Measurements from ENCODE around the gene CTDP1.
"Not testable (repeated sequence)": the region's sequence is repeated elsewhere in the genome, so short reads cannot be mapped to it uniquely, and the experiment has no call there.

CTDP1 gene

DNA sequence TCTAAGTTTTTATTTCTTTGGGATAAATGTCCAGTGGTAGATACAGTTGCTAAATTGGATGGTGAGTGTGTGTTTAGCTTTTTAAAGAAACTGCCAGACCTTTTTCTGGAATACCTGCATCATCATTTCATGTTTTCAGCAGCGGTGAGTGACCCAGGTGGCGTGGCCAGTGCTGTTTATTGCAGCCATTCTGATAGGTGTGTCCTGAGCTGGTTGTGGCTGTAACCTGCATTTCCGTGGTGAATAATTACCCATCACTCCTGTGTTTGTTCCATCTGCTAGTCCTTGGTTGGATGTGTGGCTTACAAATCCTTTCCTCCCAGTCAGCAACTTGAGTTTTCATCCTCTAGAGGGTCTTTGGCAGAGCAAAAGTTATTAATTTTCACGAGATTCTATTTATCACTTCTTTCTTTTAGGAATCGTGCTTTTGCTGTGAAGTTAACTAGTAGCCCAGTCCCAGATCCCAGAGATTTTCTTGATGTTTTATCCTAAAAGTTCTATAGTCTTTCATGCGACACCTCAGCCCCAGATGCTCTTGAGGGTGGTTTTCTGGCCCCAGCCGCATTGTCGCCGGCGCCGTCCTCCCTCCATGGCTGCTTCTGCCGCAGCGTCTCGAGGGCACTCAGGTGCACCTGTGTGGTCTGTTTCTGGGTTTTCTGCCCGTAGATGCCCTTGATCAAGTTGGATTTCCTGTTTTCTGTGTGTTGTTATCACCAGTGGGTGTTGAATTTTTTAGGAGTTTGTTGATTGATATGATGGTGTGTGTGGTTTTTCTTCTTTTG is 44.9 kb downstream of the CTDP1 start:
- DNase-seq (ENCODE audit: low read depth): no peak

- DNase-seq (ENCODE audit: low read depth): no peak
Measured at GRCh38 chr18:79725486-79725885, 45.9 kb downstream of the CTDP1 start.

DNA sequence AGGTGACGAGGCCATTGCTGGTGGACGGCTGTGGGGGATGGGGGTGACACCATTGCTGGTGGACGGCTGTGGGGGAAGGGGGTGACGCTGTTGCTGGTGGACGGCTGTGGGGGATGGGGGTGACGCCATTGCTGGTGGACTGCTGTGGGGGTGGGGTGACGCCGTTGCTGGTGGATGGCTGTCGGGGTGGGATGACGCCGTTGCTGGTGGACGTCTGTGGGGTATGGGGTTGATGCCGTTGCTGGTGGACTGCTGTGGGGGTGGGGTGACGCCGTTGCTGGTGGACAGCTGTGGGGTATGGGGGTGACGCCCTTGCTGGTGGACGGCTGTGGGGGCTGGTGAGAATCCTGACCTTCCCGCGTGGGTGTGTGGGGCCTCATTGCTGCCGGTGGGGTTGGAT is 47.1 kb downstream of the CTDP1 start:
- DNase-seq (ENCODE audit: low read depth): no peak

GRCh38 chr18:79727211-79727610 is 47.6 kb downstream of the CTDP1 start:
- no peak for DNase-seq (ENCODE audit: low read depth)

GRCh38 chr18:79728931-79729586 is 49.5 kb downstream of the CTDP1 start:
- DNase-seq (ENCODE audit: low read depth): no peak

GRCh38 chr18:79729611-79730010 is 50.0 kb downstream of the CTDP1 start:
- no peak for DNase-seq (ENCODE audit: low read depth)

- DNase-seq (ENCODE audit: low read depth): no peak
Measured at GRCh38 chr18:79730804-79731203, 51.2 kb downstream of the CTDP1 start.

DNA sequence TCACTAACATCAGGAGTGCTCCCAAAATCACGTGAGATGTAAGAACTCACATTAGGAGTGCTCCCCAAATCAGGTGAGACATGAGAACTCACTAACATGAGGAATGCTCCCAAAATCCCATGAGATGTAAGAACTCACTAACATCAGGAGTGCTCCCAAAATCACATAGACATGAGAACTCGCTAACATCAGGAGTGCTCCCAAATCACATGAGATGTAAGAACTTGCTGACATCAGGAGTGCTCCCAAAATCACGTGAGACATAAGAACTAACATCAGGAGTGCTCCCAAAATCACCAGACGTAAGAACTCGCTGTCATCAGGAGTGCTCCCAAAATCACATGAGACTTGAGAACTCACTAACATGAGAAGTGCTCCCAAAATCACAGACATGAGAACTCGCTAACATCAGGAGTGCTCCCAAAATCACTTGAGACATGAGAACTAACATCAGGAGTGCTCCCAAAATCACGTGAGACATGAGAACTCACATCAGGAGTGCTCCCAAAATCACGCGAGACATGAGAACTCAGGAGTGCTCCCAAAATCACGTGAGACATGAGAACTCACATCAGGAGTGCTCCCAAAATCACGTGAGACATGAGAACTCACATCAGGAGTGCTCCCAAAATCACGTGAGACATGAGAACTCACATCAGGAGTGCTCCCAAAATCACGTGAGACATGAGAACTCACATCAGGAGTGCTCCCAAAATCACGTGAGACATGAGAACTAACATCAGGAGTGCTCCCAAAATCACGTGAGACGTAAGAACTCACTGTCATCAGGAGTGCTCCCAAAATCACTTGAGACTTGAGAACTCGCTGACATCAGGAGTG is 52.5 kb downstream of the CTDP1 start:
- DNase-seq (ENCODE audit: low read depth): not testable (repeated sequence)

DNA sequence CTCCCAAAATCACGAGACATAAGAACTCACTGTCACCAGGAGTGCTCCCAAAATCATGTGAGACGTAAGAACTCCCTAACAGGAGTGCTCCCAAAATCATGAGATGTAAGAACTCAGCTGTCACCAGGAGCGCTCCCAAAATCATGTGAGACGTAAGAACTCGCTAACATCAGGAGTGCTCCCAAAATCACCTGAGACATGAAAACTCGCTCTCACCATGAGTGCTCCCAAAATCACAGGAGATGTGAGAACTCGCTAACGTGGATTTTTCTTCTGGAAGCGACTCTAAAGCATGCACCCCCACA is 53.1 kb downstream of the CTDP1 start:
- DNase-seq (ENCODE audit: low read depth): no peak

DNA sequence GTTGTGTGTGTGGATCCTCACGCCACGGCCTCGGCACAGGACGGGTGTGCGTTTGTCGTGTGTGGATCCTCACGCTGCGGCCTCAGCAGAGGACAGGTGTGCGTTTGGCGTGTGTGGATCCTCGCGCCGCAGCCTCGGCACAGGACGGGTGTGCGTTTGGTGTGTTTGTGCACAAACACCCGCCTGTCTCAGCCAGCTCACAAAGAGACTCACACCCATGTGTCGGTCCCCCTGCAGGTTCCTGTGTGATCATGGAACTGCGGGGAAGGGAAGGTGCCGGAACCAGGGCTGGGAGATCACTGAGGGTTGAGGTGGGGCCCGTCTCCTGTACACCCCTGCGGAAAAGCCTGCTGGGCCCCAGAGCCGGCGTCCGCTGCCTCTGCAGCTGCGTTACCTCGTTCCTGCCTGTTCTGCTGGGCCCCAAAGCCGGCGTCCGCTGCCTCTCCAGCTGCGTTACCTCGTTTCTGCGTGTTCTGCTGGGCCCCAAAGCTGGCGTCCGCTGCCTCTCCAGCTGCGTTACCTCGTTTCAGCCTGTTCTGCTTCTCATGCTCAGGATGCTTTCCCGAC is 53.6 kb downstream of the CTDP1 start:
- no peak for DNase-seq (ENCODE audit: low read depth)

- DNase-seq (ENCODE audit: low read depth): no peak
Measured at GRCh38 chr18:79733986-79734770, 54.6 kb downstream of the CTDP1 start.

- no peak for DNase-seq (ENCODE audit: low read depth)
Measured at GRCh38 chr18:79735071-79735980, 55.7 kb downstream of the CTDP1 start.

DNA sequence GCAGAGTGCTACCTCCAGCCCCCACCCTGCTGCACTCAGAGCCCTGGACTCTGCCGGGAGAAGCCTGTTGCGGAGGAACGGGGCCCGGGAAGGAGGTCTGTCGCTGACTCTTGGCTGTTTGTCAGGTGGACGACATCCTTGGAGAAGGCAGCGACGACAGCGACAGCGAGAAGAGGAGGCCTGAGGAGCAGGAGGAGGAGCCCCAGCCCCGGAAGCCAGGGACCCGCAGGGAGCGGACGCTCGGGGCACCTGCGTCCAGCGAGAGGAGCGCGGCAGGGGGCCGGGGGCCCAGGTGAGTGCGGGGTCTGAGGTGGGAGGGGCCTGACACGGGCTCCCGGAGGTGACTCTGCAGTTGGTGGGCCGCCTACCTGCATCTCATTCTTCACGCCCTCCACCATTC is 56.6 kb downstream of the CTDP1 start:
- no peak for DNase-seq (ENCODE audit: low read depth)

- no peak for DNase-seq (ENCODE audit: low read depth)
Measured at GRCh38 chr18:79736846-79737245, 57.2 kb downstream of the CTDP1 start.

GRCh38 chr18:79737426-79737825 is 57.8 kb downstream of the CTDP1 start:
- no peak for DNase-seq (ENCODE audit: low read depth)

DNA sequence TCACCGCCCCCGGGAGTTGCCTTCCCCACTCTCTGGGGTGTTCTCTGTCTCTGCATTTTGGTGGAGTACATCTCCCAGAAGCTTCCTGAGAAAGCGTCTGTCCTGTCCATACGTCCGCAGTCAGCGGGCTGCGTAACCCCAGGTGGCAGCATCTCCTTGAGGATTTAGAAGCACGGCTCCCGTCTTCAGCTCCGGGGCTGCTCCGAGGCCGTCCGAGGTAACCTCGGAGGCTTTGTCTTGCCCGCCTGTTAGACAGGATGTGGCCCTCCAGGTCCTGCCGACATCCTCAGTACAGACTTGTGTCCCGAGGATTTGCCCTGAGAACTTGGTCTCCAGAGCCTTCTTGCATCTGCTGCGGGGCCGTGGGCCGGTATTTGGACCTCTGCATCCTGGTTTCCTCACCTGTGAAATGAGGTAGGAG is 58.4 kb downstream of the CTDP1 start:
- DNase-seq (ENCODE audit: low read depth): no peak

- DNase-seq (ENCODE audit: low read depth): no peak
Measured at GRCh38 chr18:79738581-79739439, 59.2 kb downstream of the CTDP1 start.

GRCh38 chr18:79739440-79739778 is 59.8 kb downstream of the CTDP1 start:
- no peak for DNase-seq (ENCODE audit: low read depth)

- DNase-seq (ENCODE audit: low read depth): not testable (repeated sequence)
Measured at GRCh38 chr18:79740047-79740446, 60.4 kb downstream of the CTDP1 start.
